ENCODE results near the gene SEMG2.

Gene SEMG2

GRCh38 chr20:45257161-45257560 lies 36.0 kb downstream of the SEMG2 start:
- no peak overlapping the region for H2AFZ ChIP-seq (ENCODE audit: low read length)
- peaks cover 15% of the 10 kb centered on the region for H3K4me1 ChIP-seq (ENCODE audit: low read length)
- no peak overlapping the region for H3K4me2 ChIP-seq (ENCODE audit: low read depth, low read length)
- DNase-seq = no peak
- no peak overlapping the region for H3K27ac ChIP-seq (ENCODE audit: low read length)
- TF ChIP-seq CTCF (IDR thresholded peaks at IDR 0.05; ENCODE audit: low read length) = no peak
- TF ChIP-seq EZH2phosphoT487 (IDR thresholded peaks at IDR 0.05; ENCODE audit: low read length) = no peak
- TF ChIP-seq EZH2 (optimal IDR thresholded peaks at IDR 0.05; ENCODE audit: low read depth, low read length) = no peak
- no peaks in the 10 kb centered on the region for H3K36me3 ChIP-seq (replicated peaks; ENCODE audit: insufficient read depth, low read length)
- no peaks in the 10 kb centered on the region for H4K20me1 ChIP-seq (ENCODE audit: insufficient read depth, low read length)
- H3K27me3 ChIP-seq (replicated peaks; ENCODE audit: insufficient read depth, low read length) = no peaks in the 10 kb centered on the region
- no peak overlapping the region for H3K9ac ChIP-seq (ENCODE audit: low read length)
- H3K9me3 ChIP-seq (replicated peaks; ENCODE audit: insufficient read depth, low read length) = no peaks in the 10 kb centered on the region
- no peaks in the 10 kb centered on the region for H3K79me2 ChIP-seq (ENCODE audit: low read length)
- H3K4me3 ChIP-seq (ENCODE audit: low read length) = no peak overlapping the region
- no peaks in the 10 kb centered on the region for H3K9me2 ChIP-seq (replicated peaks; ENCODE audit: insufficient read depth, low read length)
- H3F3A ChIP-seq (ENCODE audit: insufficient read depth, low read length) = peaks cover 15% of the 10 kb centered on the region

GRCh38 chr20:45257711-45258110 lies 36.5 kb downstream of the SEMG2 start:
- H3K4me2 ChIP-seq (ENCODE audit: low read depth, low read length) = no peak overlapping the region
- H3K4me1 ChIP-seq (ENCODE audit: low read length) = peaks cover 15% of the 10 kb centered on the region
- no peaks in the 10 kb centered on the region for H3K9me2 ChIP-seq (replicated peaks; ENCODE audit: insufficient read depth, low read length)
- DNase-seq = no peak
- H3K4me3 ChIP-seq (ENCODE audit: low read length) = no peak overlapping the region
- no peaks in the 10 kb centered on the region for H3K36me3 ChIP-seq (replicated peaks; ENCODE audit: insufficient read depth, low read length)
- TF ChIP-seq CTCF (IDR thresholded peaks at IDR 0.05; ENCODE audit: low read length) (no peak), EZH2phosphoT487 (IDR thresholded peaks at IDR 0.05; ENCODE audit: low read length) (no peak), EZH2 (optimal IDR thresholded peaks at IDR 0.05; ENCODE audit: low read depth, low read length) (no peak)
- no peaks in the 10 kb centered on the region for H4K20me1 ChIP-seq (ENCODE audit: insufficient read depth, low read length)
- no peak overlapping the region for H2AFZ ChIP-seq (ENCODE audit: low read length)
- no peaks in the 10 kb centered on the region for H3K27me3 ChIP-seq (replicated peaks; ENCODE audit: insufficient read depth, low read length)
- no peaks in the 10 kb centered on the region for H3K9me3 ChIP-seq (replicated peaks; ENCODE audit: insufficient read depth, low read length)
- H3K79me2 ChIP-seq (ENCODE audit: low read length) = no peaks in the 10 kb centered on the region
- peaks cover 15% of the 10 kb centered on the region for H3F3A ChIP-seq (ENCODE audit: insufficient read depth, low read length)
- no peak overlapping the region for H3K9ac ChIP-seq (ENCODE audit: low read length)
- H3K27ac ChIP-seq (ENCODE audit: low read length) = no peak overlapping the region

- Histone ChIP-seq H3K27ac (ENCODE audit: low read length) (no peak overlapping the region), H3K79me2 (ENCODE audit: low read length) (no peaks in the 10 kb centered on the region), H3K9ac (ENCODE audit: low read length) (no peak overlapping the region), H3F3A (ENCODE audit: insufficient read depth, low read length) (peaks cover 15% of the 10 kb centered on the region), H3K36me3 (replicated peaks; ENCODE audit: insufficient read depth, low read length) (no peaks in the 10 kb centered on the region), H2AFZ (ENCODE audit: low read length) (no peak overlapping the region), H3K27me3 (replicated peaks; ENCODE audit: insufficient read depth, low read length) (no peaks in the 10 kb centered on the region), H3K4me1 (ENCODE audit: low read length) (peaks cover 15% of the 10 kb centered on the region), H3K9me2 (replicated peaks; ENCODE audit: insufficient read depth, low read length) (no peaks in the 10 kb centered on the region), H4K20me1 (ENCODE audit: insufficient read depth, low read length) (no peaks in the 10 kb centered on the region), H3K4me2 (ENCODE audit: low read depth, low read length) (no peak overlapping the region), H3K9me3 (replicated peaks; ENCODE audit: insufficient read depth, low read length) (no peaks in the 10 kb centered on the region), H3K4me3 (ENCODE audit: low read length) (no peak overlapping the region)
- DNase-seq = no peak
- TF ChIP-seq CTCF (IDR thresholded peaks at IDR 0.05; ENCODE audit: low read length) (no peak), EZH2 (optimal IDR thresholded peaks at IDR 0.05; ENCODE audit: low read depth, low read length) (no peak), EZH2phosphoT487 (IDR thresholded peaks at IDR 0.05; ENCODE audit: low read length) (no peak)
Measured at GRCh38 chr20:45258259-45258658, 37.1 kb downstream of the SEMG2 start.

All from MM.1S (cell line).